GM12865 (cell line): ENCODE data around the gene GINS2.

ENCODE experiments used
- DNase-seq: peaks from one replicate; pipeline ENCODE4 v3.0.0; 2010; ENCODE audit warnings: low read depth
- H3K4me3 ChIP-seq: 2 replicates; pipeline ENCODE4 v1.5.1; 2011; ENCODE audit warnings: mild to moderate bottlenecking, low read depth, low read length, control low read depth
- TF ChIP-seq, protein P1 (sequence below): IDR thresholded peaks from 2 replicates; pipeline ENCODE4 v1.5.1; 2011; ENCODE audit warnings: low read length, control low read depth, low read depth, inconsistent platforms; ENCODE audit not compliant: insufficient read depth; ENCODE audit errors: missing control alignments

Gene GINS2

DNA sequence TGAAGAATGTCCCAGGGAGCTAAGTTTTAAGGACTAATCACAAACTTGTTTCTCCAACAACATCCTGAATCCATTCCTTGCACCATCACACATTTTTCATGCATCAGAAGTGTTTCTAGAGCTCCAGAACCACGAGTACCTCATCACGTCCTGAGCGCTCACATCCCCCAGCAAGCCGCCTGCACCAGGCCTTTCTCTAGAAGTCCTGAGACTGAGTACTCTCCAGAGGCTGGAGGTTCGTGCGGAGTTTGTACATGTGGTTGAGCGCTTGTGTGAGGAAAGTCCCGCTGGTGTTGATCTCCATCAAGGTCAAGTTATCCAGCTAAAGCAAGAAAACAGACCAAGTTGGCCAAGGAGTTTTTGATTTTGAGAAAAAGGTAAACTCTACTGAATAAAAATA is 10.7 kb downstream of the GINS2 start:
- DNase-seq: no peak
- no peak overlapping the region for H3K4me3 ChIP-seq
- TF ChIP-seq, protein P1, sequence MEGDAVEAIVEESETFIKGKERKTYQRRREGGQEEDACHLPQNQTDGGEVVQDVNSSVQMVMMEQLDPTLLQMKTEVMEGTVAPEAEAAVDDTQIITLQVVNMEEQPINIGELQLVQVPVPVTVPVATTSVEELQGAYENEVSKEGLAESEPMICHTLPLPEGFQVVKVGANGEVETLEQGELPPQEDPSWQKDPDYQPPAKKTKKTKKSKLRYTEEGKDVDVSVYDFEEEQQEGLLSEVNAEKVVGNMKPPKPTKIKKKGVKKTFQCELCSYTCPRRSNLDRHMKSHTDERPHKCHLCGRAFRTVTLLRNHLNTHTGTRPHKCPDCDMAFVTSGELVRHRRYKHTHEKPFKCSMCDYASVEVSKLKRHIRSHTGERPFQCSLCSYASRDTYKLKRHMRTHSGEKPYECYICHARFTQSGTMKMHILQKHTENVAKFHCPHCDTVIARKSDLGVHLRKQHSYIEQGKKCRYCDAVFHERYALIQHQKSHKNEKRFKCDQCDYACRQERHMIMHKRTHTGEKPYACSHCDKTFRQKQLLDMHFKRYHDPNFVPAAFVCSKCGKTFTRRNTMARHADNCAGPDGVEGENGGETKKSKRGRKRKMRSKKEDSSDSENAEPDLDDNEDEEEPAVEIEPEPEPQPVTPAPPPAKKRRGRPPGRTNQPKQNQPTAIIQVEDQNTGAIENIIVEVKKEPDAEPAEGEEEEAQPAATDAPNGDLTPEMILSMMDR: no peak

DNA sequence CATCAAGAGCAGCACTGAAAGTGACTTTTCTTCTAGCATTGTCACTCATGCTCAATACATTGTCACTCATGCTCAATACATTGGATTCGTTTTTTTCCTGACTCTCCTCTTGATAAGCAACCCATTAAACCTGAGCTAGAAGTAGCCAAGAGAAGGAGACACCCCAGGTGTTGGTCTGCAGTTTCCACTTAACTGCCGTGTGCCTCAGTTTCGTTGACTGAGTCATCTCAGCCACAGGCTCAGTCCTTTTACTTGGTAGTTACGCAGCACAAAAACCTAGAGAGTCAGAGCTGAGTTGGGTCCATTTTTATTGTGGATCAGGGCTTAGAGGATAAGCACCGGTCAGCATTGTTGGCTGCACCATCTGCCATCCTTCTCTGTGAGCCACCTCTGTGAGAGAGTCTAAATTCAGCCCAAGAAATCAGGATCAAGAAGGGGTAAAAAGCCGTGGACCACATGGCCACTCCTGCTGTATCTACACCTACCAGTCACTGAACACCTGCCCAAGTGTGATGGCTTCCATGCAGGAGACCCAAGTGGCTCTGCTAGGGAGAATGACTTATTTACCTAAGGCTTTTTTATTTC is 11.3 kb downstream of the GINS2 start:
- no peak for DNase-seq
- TF ChIP-seq, protein P1: no peak
- H3K4me3 ChIP-seq: no peak overlapping the region

DNA sequence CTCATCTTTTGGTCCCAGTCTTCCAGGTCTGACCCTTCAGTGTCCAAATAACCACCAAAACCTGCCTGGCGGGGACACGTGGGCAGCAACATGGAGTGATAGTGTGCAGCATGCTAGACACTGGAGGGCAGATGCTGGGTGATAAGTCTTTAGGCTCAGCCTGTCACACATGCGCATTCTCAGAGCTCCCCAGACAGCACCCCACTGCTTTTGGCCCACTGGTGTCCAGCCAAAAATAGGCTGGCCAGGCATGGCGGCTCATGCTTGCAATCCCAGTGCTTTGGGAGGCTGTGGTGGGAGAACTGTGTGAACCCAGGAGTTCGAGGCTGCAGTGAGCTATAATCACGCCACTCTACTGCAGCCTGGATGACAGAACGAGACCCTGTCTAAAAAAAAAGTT is 12.3 kb downstream of the GINS2 start:
- H3K4me3 ChIP-seq: no peak overlapping the region
- no peak for DNase-seq
- TF ChIP-seq, protein P1: no peak

DNA sequence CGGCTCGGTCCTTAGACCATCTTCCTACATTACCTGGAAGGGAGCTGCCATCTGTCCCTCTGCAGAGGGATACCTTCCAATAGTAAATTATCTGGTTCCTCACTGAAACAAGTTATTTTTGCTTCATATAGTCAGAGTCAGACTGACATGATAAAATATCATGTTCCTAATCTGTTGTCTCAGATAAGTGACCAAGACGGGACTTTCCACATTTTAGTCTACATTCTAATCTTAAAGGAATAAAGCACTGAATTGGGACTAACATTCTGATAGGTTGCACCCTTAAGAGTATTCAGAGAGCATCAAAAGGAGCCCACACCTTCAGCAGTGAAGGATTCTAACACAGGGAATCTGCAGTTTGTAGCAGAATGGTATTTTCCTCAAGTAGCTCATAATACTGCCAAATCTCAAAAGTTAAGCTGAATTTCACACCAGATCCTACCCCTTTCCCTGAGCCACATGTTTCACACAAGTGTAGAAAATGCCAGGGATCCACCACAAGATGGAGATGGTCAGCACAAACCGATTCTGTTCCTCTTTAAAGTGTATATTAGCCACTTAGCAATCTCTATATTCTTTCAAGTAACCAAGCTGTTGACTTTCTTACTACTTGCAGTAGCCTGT is 13.4 kb downstream of the GINS2 start:
- DNase-seq: no peak
- no peak overlapping the region for H3K4me3 ChIP-seq
- TF ChIP-seq, protein P1: peak; percentile 26

DNA sequence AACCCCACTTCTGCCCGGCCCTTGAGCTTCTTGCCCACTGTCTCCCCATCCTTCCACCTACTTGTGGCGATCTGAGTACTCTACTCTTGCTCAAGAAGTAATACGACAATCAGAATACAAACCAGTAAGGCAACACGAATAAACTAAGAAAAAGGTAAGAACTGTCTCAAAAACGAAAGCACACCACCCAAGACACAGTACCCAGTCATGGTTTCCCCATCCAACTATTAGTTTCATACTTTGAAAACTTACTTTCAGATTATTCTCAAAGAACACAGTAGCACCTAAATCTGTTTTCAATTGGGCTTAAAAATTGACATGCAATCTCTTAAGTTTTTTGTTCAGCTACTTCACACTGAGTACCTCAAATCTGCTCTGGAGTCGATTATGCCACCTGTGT is 13.9 kb downstream of the GINS2 start:
- no peak overlapping the region for H3K4me3 ChIP-seq
- TF ChIP-seq, protein P1: no peak
- peak; percentile 43 for DNase-seq

DNA sequence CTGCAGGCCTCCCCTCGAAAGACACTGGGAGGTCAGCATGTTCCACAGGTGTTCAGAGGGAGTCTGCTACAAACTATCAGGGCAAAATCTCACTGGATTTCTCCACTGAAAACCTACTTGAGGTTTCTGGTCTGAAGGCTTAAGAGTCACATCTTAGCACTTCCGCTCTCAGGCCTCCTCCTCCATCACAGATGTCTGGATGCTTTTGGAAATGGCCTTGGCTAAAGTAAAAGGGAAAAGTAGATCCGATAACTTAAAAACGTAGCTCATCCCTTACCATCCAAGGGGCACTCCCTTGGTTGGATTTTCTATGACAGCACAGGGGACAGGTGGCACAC is 14.4 kb downstream of the GINS2 start:
- no peak overlapping the region for H3K4me3 ChIP-seq
- TF ChIP-seq, protein P1: no peak
- no peak for DNase-seq
